GM12878 (cell line): ENCODE results near the gene TFDP1. TPM values are rescaled to one million over a fixed set of nuclear protein-coding genes. Genes with fewer than 3 reads are reported as not detected.

Source experiments
- ATAC-seq: fragments of 200-7000 bp; cut with Tn5 transposase; 3 replicates; pipeline ENCODE4 v1.9.1; 2020; ENCODE audit warnings: mild to moderate bottlenecking, moderate library complexity
- BruUV-seq: library from RNA; stranded (reverse); fragments of 400-500 nt; replicated peaks from 2 replicates; lab custom pipeline; 2021; lab: Mats Ljungman, UMichigan
- CTCF ChIA-PET: fragments of 300-600 bp; sonication (Branson Sonifier 250); formaldehyde crosslinking; extraction: SDS; loops from one replicate; lab custom pipeline; 2021; ENCODE audit warnings: inconsistent platforms; lab: Yijun Ruan, JAX
- POLR2A ChIA-PET: fragments of 350-600 bp; formaldehyde crosslinking; extraction: SDS; loops from one replicate; lab custom pipeline; 2021; ENCODE audit warnings: inconsistent platforms; lab: Charles Lee
- RAD21 ChIA-PET: fragments of 300-600 bp; sonication (Branson Sonifier 250); formaldehyde crosslinking; loops from one replicate; lab custom pipeline; 2023; ENCODE audit warnings: antibody characterized with exemption; ENCODE audit not compliant: unreplicated experiment; lab: Charles Lee
- SMC1A ChIA-PET: fragments of 300-600 bp; sonication (Branson Sonifier 250); formaldehyde crosslinking; loops from one replicate; lab custom pipeline; 2023; ENCODE audit not compliant: unreplicated experiment, uncharacterized antibody; lab: Charles Lee
- DNase-seq: peaks from one replicate; pipeline ENCODE4 v3.0.0-alpha.2; 2011; ENCODE audit warnings: low read depth, low spot score
- FAIRE-seq: peaks from 3 replicates; lab custom pipeline; 2011; peaks lifted over from hg19 to GRCh38; lab: Jason Lieb, UNC
- H2AFZ ChIP-seq: 2 replicates; pipeline ENCODE4 v1.6.0; 2011; ENCODE audit warnings: low read depth, low read length, control low read depth; ENCODE audit not compliant: control insufficient read depth
- H3K27ac ChIP-seq: 2 replicates; pipeline ENCODE4 v1.5.1; 2011; ENCODE audit warnings: control low read depth; ENCODE audit not compliant: control insufficient read depth, insufficient read depth
- H3K27me3 ChIP-seq, 2 experiments: replicated peaks in 1 of 2; 2 replicates each; pipeline versions ENCODE4 v1.6.0 to v1.6.1; 2011; ENCODE audit warnings: low read length in 1 of 2; ENCODE audit not compliant: control insufficient read depth in 2 of 2, insufficient read depth in 2 of 2
- H3K36me3 ChIP-seq, 2 experiments: 2 replicates each; pipeline ENCODE4 v1.5.1; 2011; ENCODE audit warnings: low read length in 1 of 2; ENCODE audit not compliant: control insufficient read depth in 2 of 2, insufficient read depth in 2 of 2
- H3K4me1 ChIP-seq: 2 replicates; pipeline ENCODE4 v1.6.1; 2011; ENCODE audit warnings: mild to moderate bottlenecking, low read length, moderate library complexity, mixed read lengths; ENCODE audit not compliant: control insufficient read depth, insufficient read depth
- H3K4me2 ChIP-seq: 2 replicates; pipeline ENCODE4 v1.6.0; 2011; ENCODE audit warnings: control low read depth; ENCODE audit not compliant: control insufficient read depth, insufficient read depth
- H3K4me3 ChIP-seq: fragments of 200-600 bp; sonication (generic); 2 replicates; pipeline ENCODE4 v1.5.1; 2016
- H3K79me2 ChIP-seq: 2 replicates; pipeline ENCODE4 v1.6.0; 2011; ENCODE audit warnings: low read length; ENCODE audit not compliant: control insufficient read depth, insufficient read depth
- H3K9ac ChIP-seq: 2 replicates; pipeline ENCODE4 v1.8.0; 2011; ENCODE audit warnings: low read length, control low read depth, mixed read lengths; ENCODE audit not compliant: control insufficient read depth, insufficient read depth
- H3K9me3 ChIP-seq: replicated peaks from 3 replicates; pipeline ENCODE4 v1.5.1; 2011; ENCODE audit warnings: mild to moderate bottlenecking, low read length; ENCODE audit not compliant: control insufficient read depth, insufficient read depth
- H4K20me1 ChIP-seq: 2 replicates; pipeline ENCODE4 v1.6.0; 2011; ENCODE audit not compliant: control insufficient read depth, insufficient read depth
- ATF7 ChIP-seq: fragments of 450-650 bp; IDR thresholded peaks from 2 replicates; pipeline ENCODE4 v1.6.1; 2016; ENCODE audit warnings: low read depth, mild to moderate bottlenecking
- BRCA1 ChIP-seq: IDR thresholded peaks from 2 replicates; pipeline ENCODE4 v1.6.1; 2011; ENCODE audit warnings: low read depth, low read length, improper control_type of control experiment
- CBX5 ChIP-seq: sonication (generic); IDR thresholded peaks from 2 replicates; pipeline ENCODE4 v1.6.1; 2016; ENCODE audit warnings: low read depth, moderate library complexity, mild to moderate bottlenecking, inconsistent platforms
- CREB1 ChIP-seq: IDR thresholded peaks from 2 replicates; pipeline ENCODE4 v1.6.1; 2012; ENCODE audit warnings: low read depth, mild to moderate bottlenecking, inconsistent platforms
- ETV6 ChIP-seq, 2 experiments: fragments of 450-650 bp in 1 of 2; IDR thresholded peaks in 1 of 2; conservative IDR thresholded peaks in 1 of 2; 2 replicates each; pipeline ENCODE4 v1.6.1; 2014; ENCODE audit warnings: antibody characterized with exemption in 1 of 2, borderline replicate concordance in 1 of 2, low read depth in 1 of 2, mild to moderate bottlenecking in 1 of 2, moderate library complexity in 1 of 2
- HDGF ChIP-seq: fragments of 450-650 bp; IDR thresholded peaks from 2 replicates; pipeline ENCODE4 v1.6.1; 2016; ENCODE audit warnings: antibody characterized with exemption
- MTA3 ChIP-seq: IDR thresholded peaks from 2 replicates; pipeline ENCODE4 v1.6.1; 2012; ENCODE audit warnings: low read length, inconsistent platforms, borderline replicate concordance
- NFYB ChIP-seq: IDR thresholded peaks from 2 replicates; pipeline ENCODE4 v1.6.1; 2011; ENCODE audit warnings: low read depth, mild to moderate bottlenecking, low read length, improper control_type of control experiment, moderate library complexity; ENCODE audit not compliant: insufficient read depth
- PRDM15 ChIP-seq: fragments of 450-650 bp; formaldehyde crosslinking; IDR thresholded peaks from 2 replicates; pipeline ENCODE4 v1.4.0; 2020; ENCODE audit warnings: mild to moderate bottlenecking, moderate library complexity
- TAF1 ChIP-seq: IDR thresholded peaks from 2 replicates; pipeline ENCODE4 v1.6.1; 2011; ENCODE audit warnings: mild to moderate bottlenecking, low read depth, low read length, borderline replicate concordance
- TCF7 ChIP-seq: IDR thresholded peaks from 2 replicates; pipeline ENCODE4 v1.6.1; 2014; ENCODE audit warnings: antibody characterized with exemption, borderline replicate concordance
- WRNIP1 ChIP-seq: IDR thresholded peaks from 2 replicates; pipeline ENCODE4 v1.6.1; 2011; ENCODE audit warnings: low read depth, low read length, improper control_type of control experiment, borderline replicate concordance
- ZNF207 ChIP-seq: fragments of 450-650 bp; IDR thresholded peaks from 2 replicates; pipeline ENCODE4 v1.6.1; 2014; ENCODE audit warnings: antibody characterized with exemption, mild to moderate bottlenecking, borderline replicate concordance
- WGBS: methylation state at CpG from one replicate; pipeline ENCODE4 v1.1.6; 2016; ENCODE audit warnings: low lambda C conversion rate; ENCODE audit not compliant: insufficient replicate concordance, insufficient coverage; ENCODE audit errors: missing lambda C conversion rate; 5-methylcytosine and 5-hydroxymethylcytosine counted together
- in situ Hi-C: fragments of 300-500 bp; cut with MboI; formaldehyde crosslinking; loops from 9 replicates; pipeline ENCODE4 v1.14.3; 2018; ENCODE audit warnings: mixed read lengths
- intact Hi-C: fragments of 100-400 bp; cut with micrococcal nuclease; formaldehyde crosslinking; loops from one replicate; pipeline ENCODE4 v1.14.2; 2022; ENCODE audit not compliant: unreplicated experiment
- polyA plus RNA-seq, 11 experiments: library from polyadenylated mRNA; depleted of rRNA in 4 of 11; unstranded in 6 of 11; stranded (reverse) in 5 of 11; fragments of >200 nt; fragmentation: Nextera tagmentation in 4 of 11; fragmentation: Illumina TruSeq in 1 of 11; extraction: Ambion mirVana in 4 of 11; extraction: Trizol in 1 of 11; gene quantifications; 1 replicate in 1 of 11; 2 replicates in 10 of 11; pipeline versions ENCODE4 v1.2.1 to v1.2.3, GENCODE V29; 2011 to 2016; ENCODE audit warnings: inconsistent platforms in 2 of 11, missing spikeins in 2 of 11, low read depth in 1 of 11
- total RNA-seq, 4 experiments: library from RNA; depleted of rRNA in 3 of 4; stranded (reverse); fragments of >200 nt in 3 of 4; fragmentation: Illumina TruSeq in 1 of 4; extraction: Trizol in 1 of 4; gene quantifications; 2 replicates each; pipeline versions ENCODE4 v1.2.1 to v1.2.3, GENCODE V29; 2013 to 2021
- TF ChIP-seq, protein P1 (sequence below): IDR thresholded peaks from 2 replicates; pipeline ENCODE4 v1.6.1; 2011; ENCODE audit warnings: borderline replicate concordance, low read depth, mild to moderate bottlenecking, moderate library complexity, low read length; ENCODE audit not compliant: insufficient read depth, poor library complexity, severe bottlenecking
- TF ChIP-seq, protein P2 (sequence below): fragments of 450-650 bp; IDR thresholded peaks from 2 replicates; pipeline ENCODE4 v1.6.1; 2014; ENCODE audit warnings: mild to moderate bottlenecking
- TF ChIP-seq, protein P3 (sequence below): fragments of 450-650 bp; conservative IDR thresholded peaks from 2 replicates; pipeline ENCODE4 v1.6.1; 2017; ENCODE audit warnings: mild to moderate bottlenecking, moderate library complexity

The TFDP1 gene
- total and polyA plus RNA-seq, 10 of the 15 experiments (the other 5 are each of a cell fraction or from before 2014, with no cell fraction given) = 37.7 to 254 (median 119) TPM

GRCh38 chr13:113617961-113618360 is 33.4 kb downstream of the TFDP1 start (continued):
- TF ChIP-seq, protein P1, sequence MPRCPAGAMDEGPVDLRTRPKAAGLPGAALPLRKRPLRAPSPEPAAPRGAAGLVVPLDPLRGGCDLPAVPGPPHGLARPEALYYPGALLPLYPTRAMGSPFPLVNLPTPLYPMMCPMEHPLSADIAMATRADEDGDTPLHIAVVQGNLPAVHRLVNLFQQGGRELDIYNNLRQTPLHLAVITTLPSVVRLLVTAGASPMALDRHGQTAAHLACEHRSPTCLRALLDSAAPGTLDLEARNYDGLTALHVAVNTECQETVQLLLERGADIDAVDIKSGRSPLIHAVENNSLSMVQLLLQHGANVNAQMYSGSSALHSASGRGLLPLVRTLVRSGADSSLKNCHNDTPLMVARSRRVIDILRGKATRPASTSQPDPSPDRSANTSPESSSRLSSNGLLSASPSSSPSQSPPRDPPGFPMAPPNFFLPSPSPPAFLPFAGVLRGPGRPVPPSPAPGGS = no peak
- no peak for TF ChIP-seq BRCA1
- TF ChIP-seq, protein P2, sequence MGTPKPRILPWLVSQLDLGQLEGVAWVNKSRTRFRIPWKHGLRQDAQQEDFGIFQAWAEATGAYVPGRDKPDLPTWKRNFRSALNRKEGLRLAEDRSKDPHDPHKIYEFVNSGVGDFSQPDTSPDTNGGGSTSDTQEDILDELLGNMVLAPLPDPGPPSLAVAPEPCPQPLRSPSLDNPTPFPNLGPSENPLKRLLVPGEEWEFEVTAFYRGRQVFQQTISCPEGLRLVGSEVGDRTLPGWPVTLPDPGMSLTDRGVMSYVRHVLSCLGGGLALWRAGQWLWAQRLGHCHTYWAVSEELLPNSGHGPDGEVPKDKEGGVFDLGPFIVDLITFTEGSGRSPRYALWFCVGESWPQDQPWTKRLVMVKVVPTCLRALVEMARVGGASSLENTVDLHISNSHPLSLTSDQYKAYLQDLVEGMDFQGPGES = no peak
- TF ChIP-seq CBX5 = no peak

DNA sequence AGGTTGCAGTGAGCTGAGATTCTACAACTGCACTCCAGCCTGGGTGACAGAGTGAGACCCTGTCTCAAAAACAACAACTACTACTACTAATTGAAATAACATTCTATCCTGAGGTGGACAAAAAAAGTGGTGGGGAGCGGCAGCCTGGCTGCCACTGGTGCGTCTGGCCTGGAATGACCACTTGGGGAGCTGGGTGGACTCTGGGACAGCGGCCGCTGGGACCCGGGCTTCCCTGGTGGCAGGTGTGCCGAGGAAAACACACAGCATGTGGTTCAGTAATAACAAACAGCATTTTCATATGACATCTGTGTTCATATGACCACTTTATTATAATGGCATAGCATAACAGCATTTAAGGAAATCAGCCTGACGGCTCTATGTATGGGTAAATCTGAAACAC is 33.9 kb downstream of the TFDP1 start:
- no peak for TF ChIP-seq ATF7
- TF ChIP-seq WRNIP1 = no peak
- TF ChIP-seq TAF1 = no peak
- no peak for TF ChIP-seq NFYB
- TF ChIP-seq HDGF = no peak
- no peak for TF ChIP-seq TCF7
- TF ChIP-seq, protein P3, sequence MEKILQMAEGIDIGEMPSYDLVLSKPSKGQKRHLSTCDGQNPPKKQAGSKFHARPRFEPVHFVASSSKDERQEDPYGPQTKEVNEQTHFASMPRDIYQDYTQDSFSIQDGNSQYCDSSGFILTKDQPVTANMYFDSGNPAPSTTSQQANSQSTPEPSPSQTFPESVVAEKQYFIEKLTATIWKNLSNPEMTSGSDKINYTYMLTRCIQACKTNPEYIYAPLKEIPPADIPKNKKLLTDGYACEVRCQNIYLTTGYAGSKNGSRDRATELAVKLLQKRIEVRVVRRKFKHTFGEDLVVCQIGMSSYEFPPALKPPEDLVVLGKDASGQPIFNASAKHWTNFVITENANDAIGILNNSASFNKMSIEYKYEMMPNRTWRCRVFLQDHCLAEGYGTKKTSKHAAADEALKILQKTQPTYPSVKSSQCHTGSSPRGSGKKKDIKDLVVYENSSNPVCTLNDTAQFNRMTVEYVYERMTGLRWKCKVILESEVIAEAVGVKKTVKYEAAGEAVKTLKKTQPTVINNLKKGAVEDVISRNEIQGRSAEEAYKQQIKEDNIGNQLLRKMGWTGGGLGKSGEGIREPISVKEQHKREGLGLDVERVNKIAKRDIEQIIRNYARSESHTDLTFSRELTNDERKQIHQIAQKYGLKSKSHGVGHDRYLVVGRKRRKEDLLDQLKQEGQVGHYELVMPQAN = no peak
- no peak for TF ChIP-seq MTA3
- no peak for TF ChIP-seq ETV6 (conservative IDR thresholded peaks at IDR 0.05 in 1 of 2, IDR thresholded peaks at IDR 0.05 in 1 of 2; ENCODE audit: borderline replicate concordance in 1 of 2, low read depth in 1 of 2)
- TF ChIP-seq CREB1 = no peak
- no peak for TF ChIP-seq PRDM15 (CRISPR knock-in tag)
- no peak for TF ChIP-seq ZNF207
- TF ChIP-seq, all 136 proteins: peak for 0
- Histone ChIP-seq H4K20me1 (no peaks in the 10 kb centered on the region), H3K9me3 (no peaks in the 10 kb centered on the region), H3K4me2 (no peak overlapping the region), H2AFZ (no peak overlapping the region), H3K9ac (no peak overlapping the region), H3K4me3 (no peak overlapping the region), H3K79me2 (peaks cover 16% of the 10 kb centered on the region), H3K27ac (no peak overlapping the region), H3K4me1 (no peaks in the 10 kb centered on the region), H3K27me3 (no peaks in the 10 kb centered on the region), H3K36me3 (peaks cover 15 to 16% of the 10 kb centered on the region in 2 experiments; a peak in 3 of 4 replicates)
- SMC1A ChIA-PET = no interaction called here
- RAD21 ChIA-PET = no interaction called here
- intact Hi-C loops (no loop called here), in situ Hi-C loops (no loop called here)
- DNase-seq (no peak), ATAC-seq (no peak), FAIRE-seq (no peak)
- POLR2A ChIA-PET = no interaction called here
- 100% methylated on average over 7 of the region's 7 CpGs for WGBS
- no TSS peak for BruUV-seq
- CTCF ChIA-PET = no interaction called here
